Right atrium auricular region (tissue), 2 donors: ENCODE data around the gene KCNQ1. TPM values are rescaled to one million over a fixed set of nuclear protein-coding genes. Genes with fewer than 3 reads are reported as not detected.

Source experiments
- DNase-seq: peaks from one replicate; pipeline ENCODE4 v3.0.0-alpha.2; 2019; ENCODE audit warnings: low spot score
- H3K27ac ChIP-seq, 2 donors: fragments of 200-600 bp; sonication (generic); 1 replicate in 1 of 2; 2 replicates in 1 of 2; pipeline ENCODE4 v1.5.1; 2016 to 2019
- H3K27me3 ChIP-seq, 2 donors: fragments of 200-600 bp; sonication (generic); one replicate each; pipeline versions ENCODE4 v1.5.1 to v1.6.0; 2017 to 2019
- H3K36me3 ChIP-seq: fragments of 200-600 bp; sonication (generic); one replicate; pipeline ENCODE4 v1.5.1; 2016
- H3K4me1 ChIP-seq, 2 donors: fragments of 200-600 bp; sonication (generic); one replicate each; pipeline versions ENCODE4 v1.5.1 to v1.6.0; 2017 to 2019
- H3K4me3 ChIP-seq, 2 donors: fragments of 200-600 bp; sonication (generic); 1 replicate in 1 of 2; 2 replicates in 1 of 2; pipeline ENCODE4 v1.5.1; 2017 to 2019; ENCODE audit warnings: mild to moderate bottlenecking in 1 of 2, moderate library complexity in 1 of 2
- H3K9me3 ChIP-seq, 2 donors: fragments of 200-600 bp; sonication (generic); one replicate each; pipeline ENCODE4 v1.5.1; 2019
- total RNA-seq, 2 donors: library from RNA; depleted of rRNA; stranded (reverse); fragments of >200 nt; gene quantifications; one replicate each; pipeline ENCODE4 v1.1.0, GENCODE V29; 2016
- TF ChIP-seq, protein P1 (sequence below), 2 donors: fragments of 200-600 bp; sonication (generic); IDR thresholded peaks; one replicate each; pipeline ENCODE4 v1.5.1; 2019; ENCODE audit warnings: antibody characterized with exemption in 2 of 2

KCNQ1 gene
- total RNA-seq, 2 donors from 2014 or later = 12.7 to 25.1 TPM

DNA sequence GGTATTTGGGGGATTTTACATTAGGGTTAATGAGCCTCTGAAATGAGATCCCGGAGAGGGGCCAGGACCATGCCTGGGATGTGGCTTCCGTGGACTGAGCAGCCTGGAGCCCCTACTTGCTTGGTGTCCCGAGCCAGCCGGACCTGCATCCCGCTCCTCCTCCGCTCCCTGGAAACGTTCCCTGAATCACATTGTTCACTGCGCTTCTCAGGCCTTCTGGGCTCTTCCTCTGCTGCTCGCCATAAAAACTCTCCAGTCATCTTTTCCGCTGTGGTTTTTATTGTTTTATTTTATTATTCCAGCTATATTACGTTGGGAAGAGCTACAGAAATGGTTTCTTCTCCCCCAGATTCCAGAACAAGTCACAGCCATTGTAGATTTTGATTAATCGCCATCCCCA, 268.3 kb downstream of the KCNQ1 start:
- peaks cover 0 to 8% of the 10 kb centered on the region in 2 donors for H3K9me3 ChIP-seq
- H3K36me3 ChIP-seq = no peaks in the 10 kb centered on the region
- H3K27me3 ChIP-seq = no peaks in the 10 kb centered on the region
- peaks cover 0 to 19% of the 10 kb centered on the region in 2 donors for H3K4me1 ChIP-seq
- no peak overlapping the region for H3K27ac ChIP-seq
- H3K4me3 ChIP-seq = no peak overlapping the region
- no peak for DNase-seq
- TF ChIP-seq, protein P1, sequence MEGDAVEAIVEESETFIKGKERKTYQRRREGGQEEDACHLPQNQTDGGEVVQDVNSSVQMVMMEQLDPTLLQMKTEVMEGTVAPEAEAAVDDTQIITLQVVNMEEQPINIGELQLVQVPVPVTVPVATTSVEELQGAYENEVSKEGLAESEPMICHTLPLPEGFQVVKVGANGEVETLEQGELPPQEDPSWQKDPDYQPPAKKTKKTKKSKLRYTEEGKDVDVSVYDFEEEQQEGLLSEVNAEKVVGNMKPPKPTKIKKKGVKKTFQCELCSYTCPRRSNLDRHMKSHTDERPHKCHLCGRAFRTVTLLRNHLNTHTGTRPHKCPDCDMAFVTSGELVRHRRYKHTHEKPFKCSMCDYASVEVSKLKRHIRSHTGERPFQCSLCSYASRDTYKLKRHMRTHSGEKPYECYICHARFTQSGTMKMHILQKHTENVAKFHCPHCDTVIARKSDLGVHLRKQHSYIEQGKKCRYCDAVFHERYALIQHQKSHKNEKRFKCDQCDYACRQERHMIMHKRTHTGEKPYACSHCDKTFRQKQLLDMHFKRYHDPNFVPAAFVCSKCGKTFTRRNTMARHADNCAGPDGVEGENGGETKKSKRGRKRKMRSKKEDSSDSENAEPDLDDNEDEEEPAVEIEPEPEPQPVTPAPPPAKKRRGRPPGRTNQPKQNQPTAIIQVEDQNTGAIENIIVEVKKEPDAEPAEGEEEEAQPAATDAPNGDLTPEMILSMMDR (IDR thresholded peaks at IDR 0.05) = no peak

DNA sequence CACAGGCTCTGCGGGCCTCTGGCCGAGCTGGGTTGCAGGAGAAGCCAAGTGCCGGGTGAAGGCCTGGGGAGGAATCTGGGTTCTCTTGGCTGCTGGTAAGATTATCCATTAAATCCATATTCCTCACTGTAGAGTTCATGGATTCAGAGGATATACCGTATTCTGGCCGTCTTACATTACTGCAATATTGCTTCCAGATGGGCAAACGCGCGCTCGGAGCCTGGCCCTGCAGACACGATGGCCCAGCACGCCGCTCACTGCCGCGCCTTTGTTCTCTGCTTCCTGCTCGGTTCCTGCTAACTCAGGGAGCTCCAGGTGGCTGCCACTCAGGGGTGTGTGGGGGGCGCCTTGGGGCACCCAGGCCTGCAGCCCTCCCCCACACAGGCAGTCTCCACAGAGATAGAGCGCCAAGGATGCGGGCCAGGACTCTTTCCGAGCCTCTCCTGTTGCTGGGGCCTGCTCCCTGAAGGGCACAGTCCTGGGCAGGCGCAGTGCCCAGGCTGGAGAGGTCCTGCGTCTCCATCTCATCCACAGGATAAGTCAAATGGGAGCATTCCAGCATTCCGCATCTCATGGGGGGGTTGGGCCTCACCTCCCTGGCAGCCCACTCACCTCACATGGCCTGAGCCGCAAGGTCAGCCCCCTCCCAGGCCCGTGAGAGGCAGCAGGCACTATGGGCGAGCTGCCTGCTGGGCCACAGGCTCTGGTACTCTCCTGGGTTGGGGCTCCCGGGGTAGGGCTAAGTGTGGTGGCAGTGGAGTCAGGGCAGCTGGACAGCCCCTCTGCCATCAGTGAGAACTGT, 269.1 kb downstream of the KCNQ1 start:
- peaks cover 0 to 12% of the 10 kb centered on the region in 2 donors for H3K4me1 ChIP-seq
- no peak for DNase-seq
- TF ChIP-seq, protein P1 (IDR thresholded peaks at IDR 0.05) = no peak

DNA sequence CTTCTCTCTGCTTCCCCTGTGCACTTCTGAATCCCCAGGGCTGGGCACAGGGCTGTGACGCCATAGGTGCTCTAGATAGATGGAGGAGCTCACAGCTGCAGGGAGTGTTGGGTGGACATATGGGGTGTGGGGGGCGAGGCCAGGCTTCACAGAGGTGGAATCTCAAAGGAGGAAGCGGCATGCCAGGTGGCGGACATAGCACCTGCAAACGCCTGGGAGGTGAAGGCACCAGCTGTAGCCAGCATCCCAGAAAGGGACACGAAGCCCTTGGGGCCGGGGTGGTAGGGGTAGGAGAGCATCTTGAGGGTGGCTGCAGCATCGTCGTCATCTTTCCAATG, 269.6 kb downstream of the KCNQ1 start:
- H3K27me3 ChIP-seq = no peaks in the 10 kb centered on the region
- H3K36me3 ChIP-seq = no peaks in the 10 kb centered on the region
- no peak for DNase-seq
- H3K4me1 ChIP-seq = peaks cover 0 to 12% of the 10 kb centered on the region in 2 donors
- H3K27ac ChIP-seq = no peak overlapping the region
- H3K9me3 ChIP-seq = peaks cover 0 to 8% of the 10 kb centered on the region in 2 donors
- H3K4me3 ChIP-seq = no peak overlapping the region
- TF ChIP-seq, protein P1 (IDR thresholded peaks at IDR 0.05) = no peak

More for the DNA sequence above, 269.1 kb downstream of the KCNQ1 start:
- Histone ChIP-seq H3K27ac (no peak overlapping the region), H3K9me3 (peaks cover 0 to 8% of the 10 kb centered on the region in 2 donors), H3K27me3 (no peaks in the 10 kb centered on the region), H3K4me3 (no peak overlapping the region), H3K36me3 (no peaks in the 10 kb centered on the region)

DNA sequence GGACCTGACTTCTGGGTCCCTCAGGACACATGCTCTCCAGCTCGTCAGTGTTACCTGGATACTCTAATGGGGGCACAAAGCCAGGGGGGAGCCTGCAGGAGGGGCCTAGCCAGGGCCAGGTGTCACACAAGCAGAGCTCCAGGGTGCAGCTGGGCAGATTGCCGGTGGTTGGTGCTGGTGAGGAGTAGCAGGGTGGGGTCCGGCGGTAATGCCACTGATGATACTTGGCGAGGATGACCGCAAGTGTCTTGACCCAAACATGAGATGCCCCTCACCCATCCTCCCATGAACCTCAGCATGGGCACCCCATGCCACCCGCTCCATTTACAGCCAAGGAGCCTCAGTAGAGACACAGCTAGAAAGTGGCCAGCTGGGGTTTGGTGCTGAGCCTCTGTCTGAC, 270.1 kb downstream of the KCNQ1 start:
- peaks cover 0 to 12% of the 10 kb centered on the region in 2 donors for H3K4me1 ChIP-seq
- H3K27me3 ChIP-seq = no peaks in the 10 kb centered on the region
- no peak overlapping the region for H3K27ac ChIP-seq
- no peaks in the 10 kb centered on the region for H3K36me3 ChIP-seq
- H3K9me3 ChIP-seq = peaks cover 0 to 8% of the 10 kb centered on the region in 2 donors
- TF ChIP-seq, protein P1 (IDR thresholded peaks at IDR 0.05) = no peak
- H3K4me3 ChIP-seq = no peak overlapping the region
- no peak for DNase-seq

DNA sequence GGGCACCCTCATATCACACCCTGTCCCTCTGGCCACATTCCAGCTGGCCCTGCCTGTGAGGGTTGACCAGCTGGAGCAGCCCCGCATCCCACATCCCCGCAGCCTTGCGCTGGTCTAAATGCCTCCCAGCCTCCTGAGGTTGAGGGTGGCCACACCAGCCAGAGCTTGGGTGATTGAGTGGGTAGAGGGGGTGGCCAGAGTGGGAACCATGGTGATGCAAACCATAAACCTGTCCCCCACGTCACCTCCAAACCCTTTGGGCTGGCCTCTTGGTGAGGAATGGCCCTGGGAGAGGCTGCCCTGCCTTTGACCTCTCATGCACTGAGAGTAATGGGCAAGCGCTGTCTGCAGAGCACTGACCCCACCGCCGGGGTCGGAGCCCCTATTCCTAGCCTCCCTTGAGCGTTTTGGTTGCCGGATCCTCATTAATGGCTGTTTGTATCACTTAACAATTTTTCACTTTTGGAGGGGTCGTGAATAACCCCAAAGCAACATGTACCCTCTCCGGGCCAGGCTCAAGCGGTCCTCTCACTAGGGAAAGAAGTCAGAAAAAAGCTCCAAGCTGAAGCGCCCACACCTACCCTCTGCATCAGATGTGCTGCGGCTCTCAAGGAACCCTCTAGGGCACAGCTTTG, 271.0 kb downstream of the KCNQ1 start:
- Histone ChIP-seq H3K36me3 (no peaks in the 10 kb centered on the region), H3K4me3 (no peak overlapping the region)
- TF ChIP-seq, protein P1 (IDR thresholded peaks at IDR 0.05) = no peak

More for the DNA sequence above, 271.0 kb downstream of the KCNQ1 start:
- DNase-seq = no peak
- Histone ChIP-seq H3K4me1 (peaks cover 0 to 12% of the 10 kb centered on the region in 2 donors), H3K27ac (no peak overlapping the region), H3K27me3 (no peaks in the 10 kb centered on the region), H3K9me3 (peaks cover 0 to 3% of the 10 kb centered on the region in 2 donors)
